A673 (cell line): Measurements from ENCODE around the gene CPOX. TPM values are rescaled to one million over a fixed set of nuclear protein-coding genes. Genes with fewer than 3 reads are reported as not detected.

Source experiments
- BruUV-seq: library from RNA; stranded (reverse); fragments of 400-500 nt; replicated peaks from 2 replicates; lab custom pipeline; 2021; lab: Mats Ljungman, UMichigan
- CTCF ChIA-PET: fragments of 300-600 bp; sonication (Branson Sonifier 250); formaldehyde crosslinking; loops from one replicate; lab custom pipeline; 2022; ENCODE audit warnings: antibody characterized with exemption; lab: Charles Lee
- POLR2A ChIA-PET: fragments of 300-600 bp; sonication (Branson Sonifier 250); formaldehyde crosslinking; loops from one replicate; lab custom pipeline; 2022; ENCODE audit warnings: antibody characterized with exemption; ENCODE audit not compliant: low non-redundant PET; lab: Charles Lee
- DNase-seq: peaks from one replicate; pipeline ENCODE4 v3.0.0-alpha.2; 2015; ENCODE audit warnings: low spot score
- H3K27ac ChIP-seq: fragments of 200-600 bp; sonication (generic); 2 replicates; pipeline ENCODE4 v1.5.1; 2016; ENCODE audit warnings: mixed run types, low read depth, mild to moderate bottlenecking, mixed read lengths, antibody characterized with exemption, low read length; ENCODE audit not compliant: poor library complexity, severe bottlenecking
- H3K27me3 ChIP-seq: fragments of 200-600 bp; sonication (generic); replicated peaks from 2 replicates; pipeline ENCODE4 v1.6.1; 2017; ENCODE audit warnings: mixed run types, low read depth, mild to moderate bottlenecking, mixed read lengths, antibody characterized with exemption, low read length; ENCODE audit not compliant: insufficient read depth, poor library complexity
- H3K36me3 ChIP-seq: fragments of 200-600 bp; sonication (generic); 2 replicates; pipeline ENCODE4 v1.6.1; 2016; ENCODE audit warnings: mixed run types, mild to moderate bottlenecking, mixed read lengths, antibody characterized with exemption, low read length; ENCODE audit not compliant: insufficient read depth, poor library complexity, severe bottlenecking
- H3K4me1 ChIP-seq: fragments of 200-600 bp; sonication (generic); 2 replicates; pipeline ENCODE4 v1.6.1; 2017; ENCODE audit warnings: mixed run types, mild to moderate bottlenecking, mixed read lengths, antibody characterized with exemption, low read length; ENCODE audit not compliant: insufficient read depth, poor library complexity, severe bottlenecking
- H3K4me3 ChIP-seq: fragments of 200-600 bp; sonication (generic); 2 replicates; pipeline ENCODE4 v1.5.1; 2016; ENCODE audit warnings: low read depth, mixed run types, mild to moderate bottlenecking, mixed read lengths, low read length; ENCODE audit not compliant: poor library complexity, severe bottlenecking
- H3K9me3 ChIP-seq: fragments of 200-600 bp; sonication (generic); 2 replicates; pipeline ENCODE4 v1.6.1; 2016; ENCODE audit warnings: mixed run types, low read depth, mild to moderate bottlenecking, mixed read lengths, antibody characterized with exemption, low read length; ENCODE audit not compliant: poor library complexity, severe bottlenecking
- EZH2 ChIP-seq: fragments of 200-600 bp; sonication (generic); IDR thresholded peaks from 2 replicates; pipeline ENCODE4 v1.6.1; 2017; ENCODE audit warnings: borderline replicate concordance, low read depth, mild to moderate bottlenecking, mixed read lengths, antibody characterized with exemption, low read length; ENCODE audit not compliant: poor library complexity, severe bottlenecking
- intact Hi-C: fragments of 100-400 bp; cut with micrococcal nuclease; formaldehyde crosslinking; loops from one replicate; pipeline ENCODE4 v1.10.0; 2022; ENCODE audit not compliant: unreplicated experiment
- total RNA-seq: library from RNA; stranded (reverse); gene quantifications from 2 replicates; pipeline ENCODE4 v1.2.3, GENCODE V29; 2021
- TF ChIP-seq, protein P1 (sequence below): fragments of 300-800, 200-600 bp; sonication (generic); conservative IDR thresholded peaks from 2 replicates; pipeline ENCODE4 v1.5.1; 2017; ENCODE audit warnings: low read depth, mild to moderate bottlenecking, antibody characterized with exemption, low read length, moderate library complexity, mixed read lengths

The CPOX gene
- total RNA-seq, 1 experiment from 2014 or later = 27.7 TPM

DNA sequence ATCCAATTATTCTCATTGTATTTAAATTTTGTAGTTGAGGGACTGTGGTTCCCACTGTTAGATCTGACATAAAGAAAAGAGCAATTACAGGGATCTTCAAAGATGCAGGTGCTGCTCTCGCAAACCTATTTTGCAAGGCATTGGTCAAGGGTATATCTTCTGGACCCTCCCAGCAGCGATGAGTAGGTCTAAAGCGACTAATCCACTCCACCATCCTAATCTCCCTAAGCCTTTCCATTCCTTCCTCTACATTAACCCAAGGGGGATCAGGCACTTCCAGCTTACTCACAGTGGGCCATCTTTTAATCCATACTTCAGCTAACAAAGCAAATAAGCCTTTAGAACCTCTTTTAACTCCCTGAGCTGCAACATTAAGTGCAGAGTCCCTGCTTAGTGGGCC is 37.0 kb upstream of the CPOX start:
- ChIA-PET CTCF (no interaction called here), POLR2A (no interaction called here)
- TF ChIP-seq, protein P1, sequence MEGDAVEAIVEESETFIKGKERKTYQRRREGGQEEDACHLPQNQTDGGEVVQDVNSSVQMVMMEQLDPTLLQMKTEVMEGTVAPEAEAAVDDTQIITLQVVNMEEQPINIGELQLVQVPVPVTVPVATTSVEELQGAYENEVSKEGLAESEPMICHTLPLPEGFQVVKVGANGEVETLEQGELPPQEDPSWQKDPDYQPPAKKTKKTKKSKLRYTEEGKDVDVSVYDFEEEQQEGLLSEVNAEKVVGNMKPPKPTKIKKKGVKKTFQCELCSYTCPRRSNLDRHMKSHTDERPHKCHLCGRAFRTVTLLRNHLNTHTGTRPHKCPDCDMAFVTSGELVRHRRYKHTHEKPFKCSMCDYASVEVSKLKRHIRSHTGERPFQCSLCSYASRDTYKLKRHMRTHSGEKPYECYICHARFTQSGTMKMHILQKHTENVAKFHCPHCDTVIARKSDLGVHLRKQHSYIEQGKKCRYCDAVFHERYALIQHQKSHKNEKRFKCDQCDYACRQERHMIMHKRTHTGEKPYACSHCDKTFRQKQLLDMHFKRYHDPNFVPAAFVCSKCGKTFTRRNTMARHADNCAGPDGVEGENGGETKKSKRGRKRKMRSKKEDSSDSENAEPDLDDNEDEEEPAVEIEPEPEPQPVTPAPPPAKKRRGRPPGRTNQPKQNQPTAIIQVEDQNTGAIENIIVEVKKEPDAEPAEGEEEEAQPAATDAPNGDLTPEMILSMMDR = no peak
- no peak for TF ChIP-seq EZH2
- Histone ChIP-seq H3K36me3 (no peaks in the 10 kb centered on the region), H3K27ac (no peak overlapping the region), H3K4me1 (no peaks in the 10 kb centered on the region), H3K27me3 (no peaks in the 10 kb centered on the region), H3K9me3 (no peaks in the 10 kb centered on the region), H3K4me3 (no peak overlapping the region)
- DNase-seq = no peak
- BruUV-seq = no TSS peak
- intact Hi-C loops = no loop called here

DNA sequence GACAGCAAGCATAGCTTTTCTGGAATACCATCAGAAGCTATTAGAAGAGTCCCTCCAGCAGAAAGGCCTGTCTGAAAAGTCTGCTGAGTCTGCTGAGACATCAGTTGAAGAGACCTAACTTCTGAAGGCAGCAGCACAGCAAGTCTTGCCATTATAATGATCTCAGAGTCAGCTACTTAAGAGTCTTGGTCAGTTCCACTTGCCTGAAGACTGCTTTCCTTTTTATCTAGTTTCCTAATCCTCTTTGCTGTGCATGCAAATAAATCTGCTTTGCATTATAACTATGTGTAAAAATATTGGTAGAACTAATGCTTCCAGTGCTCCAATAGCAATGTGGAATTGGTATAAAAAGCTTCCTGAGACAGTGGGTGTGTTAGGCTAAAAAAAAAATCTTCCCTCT is 34.9 kb upstream of the CPOX start:
- TF ChIP-seq, protein P1 = no peak
- no peak for TF ChIP-seq EZH2
- intact Hi-C loops = no loop called here
- CTCF ChIA-PET = no interaction called here
- POLR2A ChIA-PET = no interaction called here
- H3K4me1 ChIP-seq = no peaks in the 10 kb centered on the region
- H3K4me3 ChIP-seq = no peak overlapping the region
- H3K27ac ChIP-seq = no peak overlapping the region
- BruUV-seq = no TSS peak
- no peaks in the 10 kb centered on the region for H3K9me3 ChIP-seq
- H3K27me3 ChIP-seq = no peaks in the 10 kb centered on the region
- no peak for DNase-seq
- H3K36me3 ChIP-seq = no peaks in the 10 kb centered on the region

DNA sequence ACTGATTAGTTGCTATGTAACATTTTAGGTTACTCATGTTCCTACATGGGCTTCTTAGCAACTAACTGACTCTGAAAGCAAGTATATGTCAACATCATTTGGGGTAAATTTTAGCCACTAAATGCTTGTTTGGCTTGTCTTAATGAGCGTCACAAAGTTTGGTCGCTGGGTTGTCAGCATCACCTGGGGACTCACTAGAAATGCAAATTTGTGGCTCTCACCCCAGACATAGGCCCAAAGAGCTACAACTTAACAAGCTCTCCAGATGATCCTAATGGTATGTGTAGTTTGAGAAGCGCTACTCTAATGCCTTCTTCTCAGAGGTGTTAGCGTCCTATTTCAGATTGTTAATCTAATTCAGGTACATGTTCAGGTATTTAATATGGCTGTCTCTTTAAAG is 32.7 kb upstream of the CPOX start:
- Histone ChIP-seq H3K4me1 (no peaks in the 10 kb centered on the region), H3K4me3 (no peak overlapping the region), H3K27me3 (no peaks in the 10 kb centered on the region), H3K36me3 (no peaks in the 10 kb centered on the region), H3K27ac (no peak overlapping the region), H3K9me3 (no peaks in the 10 kb centered on the region)
- no TSS peak for BruUV-seq
- CTCF ChIA-PET = interaction anchor here (0.7 kb wide), 1 partner anchor 450 kb away, joined by 6 read pairs; no protein-coding TSS in a partner anchor
- POLR2A ChIA-PET = no interaction called here
- no peak for DNase-seq
- TF ChIP-seq, protein P1 = no peak
- TF ChIP-seq EZH2 = no peak
- intact Hi-C loops = no loop called here
